ENCODE data around the gene CYP2D6.

Gene CYP2D6

DNA sequence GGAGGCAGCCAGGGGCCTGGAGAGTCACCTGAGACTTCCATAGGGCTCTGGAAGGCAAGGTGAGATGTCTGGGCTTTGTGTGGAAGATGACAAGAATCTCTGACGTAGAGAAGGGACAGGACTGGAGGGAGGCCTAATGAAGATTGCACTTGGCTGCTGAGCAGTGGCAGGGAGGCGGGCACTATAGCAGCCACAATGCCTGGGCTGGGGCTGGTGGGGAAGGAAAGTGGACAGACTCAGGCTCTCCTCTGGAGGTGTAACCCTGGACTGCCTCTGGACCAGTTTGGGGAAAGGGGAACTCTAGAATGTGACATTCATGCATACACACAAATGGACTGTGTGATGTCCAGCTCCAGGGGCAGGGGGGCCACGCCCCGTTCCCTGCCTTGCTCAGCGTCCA lies 34.3 kb upstream of the CYP2D6 start:
- no peak overlapping the region for H3K4me3 ChIP-seq (ENCODE audit: low read length)
- no peak for DNase-seq (ENCODE audit: low read depth)
- no peak for TF ChIP-seq CTCF (conservative IDR thresholded peaks at IDR 0.05; ENCODE audit: low read depth, low read length)

DNA sequence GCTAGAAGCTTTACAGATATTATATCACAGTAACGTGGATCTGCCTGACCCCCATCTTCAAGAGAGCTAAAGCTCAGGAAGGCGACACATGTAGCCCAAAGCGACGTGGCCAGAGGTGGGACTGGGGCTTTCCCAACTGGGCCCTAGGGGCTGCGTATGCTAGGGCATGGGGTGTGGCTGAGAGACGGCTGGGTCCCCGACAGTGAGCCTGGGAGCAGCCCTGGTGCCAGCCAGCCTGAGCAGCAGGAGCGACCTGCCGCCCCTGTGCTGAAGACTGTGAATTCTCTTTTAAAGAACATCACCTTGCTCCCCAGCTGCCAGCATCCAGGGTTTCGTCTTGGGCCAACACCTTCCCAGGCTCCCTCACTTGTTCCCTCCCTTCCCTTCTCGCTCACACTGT lies 32.9 kb upstream of the CYP2D6 start:
- no peak for TF ChIP-seq CTCF (conservative IDR thresholded peaks at IDR 0.05; ENCODE audit: low read depth, low read length)
- no peak for DNase-seq (ENCODE audit: low read depth)
- H3K4me3 ChIP-seq (ENCODE audit: low read length) = no peak overlapping the region

- no peak for DNase-seq (ENCODE audit: low read depth)
These were observed 32.3 kb upstream of the CYP2D6 start for GRCh38 chr22:42162728-42163489.

DNA sequence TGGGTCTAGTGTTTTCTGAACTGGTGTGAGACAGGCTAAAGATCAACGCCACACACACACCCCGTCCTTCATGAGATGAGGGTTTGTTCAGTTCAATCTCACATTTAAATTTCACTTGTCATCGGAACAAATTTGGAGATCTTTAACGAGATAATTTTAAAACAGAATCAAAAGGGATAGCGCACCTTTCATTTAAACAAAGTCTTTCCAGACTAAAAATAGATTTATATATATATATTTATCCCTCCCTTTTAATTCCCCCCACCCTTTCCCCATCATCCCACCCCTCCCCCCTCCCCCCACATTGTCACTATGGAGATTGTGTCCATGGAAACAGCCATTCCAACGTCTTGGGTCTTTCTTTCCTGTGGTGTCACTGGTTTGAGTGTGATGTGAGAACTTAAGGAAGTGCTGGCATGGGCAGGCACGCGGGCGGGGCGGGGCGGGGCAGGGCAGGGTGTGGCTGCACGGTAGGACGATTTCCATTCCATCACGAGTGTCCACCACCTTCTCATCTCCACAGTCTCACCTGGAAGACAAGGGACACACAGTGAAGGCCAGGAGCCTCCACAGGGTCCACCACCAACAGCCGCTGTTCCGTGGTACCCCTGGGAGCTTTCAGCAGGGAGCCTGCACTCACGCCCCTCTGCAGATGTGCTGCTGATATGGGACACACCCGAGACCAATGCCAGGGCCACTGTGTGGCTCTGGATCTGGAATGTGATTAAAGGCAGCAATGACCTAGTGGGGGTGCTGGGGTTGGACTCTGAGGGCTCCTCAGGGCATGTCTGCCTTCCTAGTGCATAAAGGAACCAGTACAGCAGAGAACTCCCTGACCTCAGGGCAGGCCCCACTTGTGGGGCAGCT lies 30.5 kb upstream of the CYP2D6 start:
- no peak for DNase-seq (ENCODE audit: low read depth)
- no peak overlapping the region for H3K4me3 ChIP-seq (ENCODE audit: low read length)
- no peak for TF ChIP-seq CTCF (conservative IDR thresholded peaks at IDR 0.05; ENCODE audit: low read depth, low read length)

More at GRCh38 chr22:42162728-42163489, 32.3 kb upstream of the CYP2D6 start:
- no peak overlapping the region for H3K4me3 ChIP-seq (ENCODE audit: low read length)
- TF ChIP-seq CTCF (conservative IDR thresholded peaks at IDR 0.05; ENCODE audit: low read depth, low read length) = no peak

DNA sequence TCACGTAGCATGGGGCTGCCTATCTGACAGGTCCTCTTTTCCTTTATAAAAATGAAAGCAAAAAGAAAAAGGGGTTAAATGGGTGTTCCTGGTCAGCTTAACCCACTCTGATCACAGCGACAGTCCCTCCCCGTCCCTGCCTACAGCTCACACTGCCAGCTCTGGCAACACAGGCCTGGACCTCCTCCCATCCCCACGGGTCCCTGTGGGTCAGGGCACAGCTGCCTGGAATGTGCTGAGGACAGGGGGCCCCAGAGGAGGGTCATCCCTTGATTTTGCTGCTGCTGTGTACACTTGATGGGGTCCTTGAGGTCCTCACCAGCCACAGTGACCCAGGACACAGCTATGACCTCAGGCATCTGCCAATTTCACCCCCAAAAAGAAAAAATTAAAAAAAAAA lies 29.6 kb upstream of the CYP2D6 start:
- DNase-seq (ENCODE audit: low read depth) = no peak
- no peak for TF ChIP-seq CTCF (conservative IDR thresholded peaks at IDR 0.05; ENCODE audit: low read depth, low read length)
- no peak overlapping the region for H3K4me3 ChIP-seq (ENCODE audit: low read length)

DNA sequence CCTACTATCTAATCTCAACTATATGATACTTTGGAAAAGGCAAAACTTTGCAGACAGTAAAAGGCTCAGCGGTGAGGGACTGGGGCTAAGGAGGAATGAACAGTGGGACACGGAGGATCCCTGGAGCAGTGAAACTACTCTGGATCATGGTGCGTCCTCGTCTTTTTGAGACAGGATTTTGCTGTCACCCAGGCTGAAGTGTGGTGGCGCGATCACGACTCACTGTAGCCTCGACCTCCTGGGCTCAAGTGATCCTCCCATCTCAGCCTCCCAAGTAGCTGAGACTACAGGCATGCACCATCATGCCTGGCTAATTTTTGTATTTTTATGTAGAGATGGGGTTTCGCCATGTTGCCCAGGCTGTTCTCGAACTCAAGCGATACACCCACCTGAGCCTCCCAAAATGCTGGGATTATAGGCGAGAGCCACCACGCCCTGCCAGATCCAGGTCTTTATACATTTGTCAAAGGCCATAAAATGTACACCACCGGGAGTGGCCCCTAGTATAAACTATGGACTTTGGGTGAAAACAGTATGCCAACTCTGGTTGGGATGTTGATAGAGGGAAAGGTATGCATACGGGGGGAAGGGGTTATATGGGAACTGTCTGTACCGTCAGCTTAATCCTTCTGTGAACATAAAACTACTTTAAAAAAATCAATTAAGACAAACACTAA lies 28.0 kb upstream of the CYP2D6 start:
- DNase-seq (ENCODE audit: low read depth) = no peak
- no peak for TF ChIP-seq CTCF (conservative IDR thresholded peaks at IDR 0.05; ENCODE audit: low read depth, low read length)
- H3K4me3 ChIP-seq (ENCODE audit: low read length) = no peak overlapping the region
